Mucosa of descending colon (tissue), 3 donors: ENCODE results near the gene GLIPR2. TPM values are rescaled to one million over a fixed set of nuclear protein-coding genes. Genes with fewer than 3 reads are reported as not detected.

ENCODE experiments used
- ATAC-seq: fragments of 200-7000 bp; cut with Tn5 transposase; one replicate; pipeline ENCODE4 v1.9.1; 2020; ENCODE audit warnings: mild to moderate bottlenecking, moderate library complexity
- DNase-seq, 3 donors: peaks; one replicate each; pipeline ENCODE4 v3.0.0-alpha.2; 2020
- H3K36me3 ChIP-seq: fragments of 200-600 bp; one replicate; pipeline ENCODE4 v1.8.0; 2021; ENCODE audit warnings: low read depth, mild to moderate bottlenecking
- H3K4me1 ChIP-seq: fragments of 200-600 bp; one replicate; pipeline ENCODE4 v1.8.0; 2021; ENCODE audit warnings: low read depth, mild to moderate bottlenecking
- H3K4me3 ChIP-seq: fragments of 200-600 bp; one replicate; pipeline ENCODE4 v1.8.0; 2021; ENCODE audit warnings: mild to moderate bottlenecking
- H3K9me3 ChIP-seq: fragments of 200-600 bp; one replicate; pipeline ENCODE4 v1.8.0; 2021; ENCODE audit warnings: mild to moderate bottlenecking
- CTCF ChIP-seq: fragments of 200-600 bp; IDR thresholded peaks from one replicate; pipeline ENCODE4 v1.8.0; 2022; ENCODE audit warnings: antibody characterized with exemption, mild to moderate bottlenecking
- intact Hi-C, 2 donors: fragments of 100-400 bp; cut with DNase I in 1 of 2; cut with micrococcal nuclease in 1 of 2; formaldehyde crosslinking; loops; one replicate each; pipeline versions ENCODE4 v1.11.0 to v1.11.1; 2022; cut with DNase I, micrococcal nuclease
- total RNA-seq, 3 donors: library from RNA; stranded (reverse); fragmentation: NEBNext Ultra II Directional in 2 of 3; extraction: Animal tissue kit (Norgen Biotek cat#: 25700) in 2 of 3; gene quantifications; one replicate each; pipeline versions ENCODE4 v1.2.1 to v1.2.4, GENCODE V29; 2021 to 2023
- donor health status: DM: no; HTN: no; CAD: no; lungs with moderate emphysema.
- donor health status: DM: no; HTN: no; CAD: no.
- donor health status: DM: no; HTN: yes; CAD: no.

GLIPR2 gene
- total RNA-seq, 3 donors from 2014 or later: 28.1 to 58.4 (median 37.5) TPM

GRCh38 chr9:36137392-36138004 lies 965 bp downstream of the GLIPR2 start:
- Histone ChIP-seq H3K36me3 (no peaks in the 10 kb centered on the region), H3K9me3 (no peaks in the 10 kb centered on the region), H3K4me1 (peaks cover 27% of the 10 kb centered on the region), H3K4me3 (peak overlapping the region; percentile 51)
- ATAC-seq: no peak
- no peak for DNase-seq
- intact Hi-C loops: no loop called here
- no peak for TF ChIP-seq CTCF

- no peak overlapping the region for H3K4me3 ChIP-seq
- DNase-seq (no peak), ATAC-seq (no peak)
- H3K36me3 ChIP-seq: no peaks in the 10 kb centered on the region
- intact Hi-C loops: no loop called here
- H3K9me3 ChIP-seq: no peaks in the 10 kb centered on the region
- no peak for TF ChIP-seq CTCF
- peaks cover 37% of the 10 kb centered on the region for H3K4me1 ChIP-seq
Measured at GRCh38 chr9:36138496-36138895, 2.0 kb downstream of the GLIPR2 start.

- H3K36me3 ChIP-seq: no peaks in the 10 kb centered on the region
- no peak for TF ChIP-seq CTCF
- ATAC-seq (no peak), DNase-seq (no peak)
- peaks cover 39% of the 10 kb centered on the region for H3K4me1 ChIP-seq
- no peaks in the 10 kb centered on the region for H3K9me3 ChIP-seq
- intact Hi-C loops: no loop called here
- no peak overlapping the region for H3K4me3 ChIP-seq
Measured at GRCh38 chr9:36138901-36139300, 2.4 kb downstream of the GLIPR2 start.

- intact Hi-C loops: no loop called here
- Histone ChIP-seq H3K9me3 (no peaks in the 10 kb centered on the region), H3K36me3 (no peaks in the 10 kb centered on the region), H3K4me3 (no peak overlapping the region), H3K4me1 (peaks cover 39% of the 10 kb centered on the region)
- DNase-seq: no peak
- no peak for ATAC-seq
- no peak for TF ChIP-seq CTCF
Measured at GRCh38 chr9:36140086-36141084, 3.9 kb downstream of the GLIPR2 start.

GRCh38 chr9:36141288-36141687 lies 4.8 kb downstream of the GLIPR2 start:
- H3K4me1 ChIP-seq: peaks cover 35% of the 10 kb centered on the region
- DNase-seq: no peak
- intact Hi-C loops: no loop called here

More at GRCh38 chr9:36141288-36141687, 4.8 kb downstream of the GLIPR2 start:
- TF ChIP-seq CTCF: no peak
- no peak for ATAC-seq
- H3K9me3 ChIP-seq: no peaks in the 10 kb centered on the region
- H3K4me3 ChIP-seq: no peak overlapping the region
- H3K36me3 ChIP-seq: no peaks in the 10 kb centered on the region
